Measurements from ENCODE around the gene NUP205. TPM values are rescaled to one million over a fixed set of nuclear protein-coding genes. Genes with fewer than 3 reads are reported as not detected.
A peak's percentile ranks its signal among the peaks of the same experiment; 100 is the strongest.

NUP205 gene
- total RNA-seq, 1 experiment from 2014 or later: 148 TPM

DNA sequence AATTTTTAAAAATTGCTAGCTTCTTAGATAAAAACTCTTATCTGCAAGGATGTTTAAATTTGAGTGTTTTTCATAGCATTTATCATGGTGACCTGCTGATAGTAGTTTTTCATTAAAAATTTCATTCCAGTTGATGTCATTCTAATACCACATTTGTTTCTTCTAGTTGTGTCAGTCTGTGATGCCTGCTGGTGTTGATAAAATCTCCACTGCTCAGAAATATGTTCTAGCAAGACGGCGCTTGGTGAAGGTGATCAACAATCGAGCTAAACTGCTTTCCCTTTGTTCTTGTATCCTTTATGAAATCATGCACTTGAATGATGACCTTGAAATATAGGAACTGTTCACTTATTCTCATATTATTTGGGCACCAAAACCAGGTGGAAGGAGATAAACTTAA, 87.0 kb downstream of the NUP205 start:
- no peak for DNase-seq (ENCODE audit: low spot score)
- H3K27me3 ChIP-seq (replicated peaks; ENCODE audit: insufficient read depth, low read depth, low read length, poor library complexity): no peaks in the 10 kb centered on the region
- H3K4me3 ChIP-seq (ENCODE audit: low read depth, low read length, poor library complexity, severe bottlenecking): no peak overlapping the region
- peaks cover 82% of the 10 kb centered on the region for H3K36me3 ChIP-seq (ENCODE audit: insufficient read depth, low read length, poor library complexity, severe bottlenecking)
- no peak overlapping the region for H3K27ac ChIP-seq (ENCODE audit: low read depth, low read length, poor library complexity, severe bottlenecking)
- H3K4me1 ChIP-seq (ENCODE audit: insufficient read depth, low read length, poor library complexity, severe bottlenecking): no peaks in the 10 kb centered on the region
- intact Hi-C loops (cut with micrococcal nuclease; ENCODE audit: unreplicated experiment): loop anchor here (1.0 kb wide), 1 partner anchor 363 kb away; no protein-coding TSS in a partner anchor
- no TSS peak for BruUV-seq (replicated peaks)
- ChIA-PET CTCF (interaction anchor here (0.6 to 1.6 kb wide), 6 partner anchors 15 to 370 kb away, joined by 3 to 11 read pairs (median 5); partner anchors contain the start of gene STMP1), POLR2A (ENCODE audit: low non-redundant PET) (no interaction called here)
- TF ChIP-seq, protein P1, sequence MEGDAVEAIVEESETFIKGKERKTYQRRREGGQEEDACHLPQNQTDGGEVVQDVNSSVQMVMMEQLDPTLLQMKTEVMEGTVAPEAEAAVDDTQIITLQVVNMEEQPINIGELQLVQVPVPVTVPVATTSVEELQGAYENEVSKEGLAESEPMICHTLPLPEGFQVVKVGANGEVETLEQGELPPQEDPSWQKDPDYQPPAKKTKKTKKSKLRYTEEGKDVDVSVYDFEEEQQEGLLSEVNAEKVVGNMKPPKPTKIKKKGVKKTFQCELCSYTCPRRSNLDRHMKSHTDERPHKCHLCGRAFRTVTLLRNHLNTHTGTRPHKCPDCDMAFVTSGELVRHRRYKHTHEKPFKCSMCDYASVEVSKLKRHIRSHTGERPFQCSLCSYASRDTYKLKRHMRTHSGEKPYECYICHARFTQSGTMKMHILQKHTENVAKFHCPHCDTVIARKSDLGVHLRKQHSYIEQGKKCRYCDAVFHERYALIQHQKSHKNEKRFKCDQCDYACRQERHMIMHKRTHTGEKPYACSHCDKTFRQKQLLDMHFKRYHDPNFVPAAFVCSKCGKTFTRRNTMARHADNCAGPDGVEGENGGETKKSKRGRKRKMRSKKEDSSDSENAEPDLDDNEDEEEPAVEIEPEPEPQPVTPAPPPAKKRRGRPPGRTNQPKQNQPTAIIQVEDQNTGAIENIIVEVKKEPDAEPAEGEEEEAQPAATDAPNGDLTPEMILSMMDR (conservative IDR thresholded peaks at IDR 0.05; ENCODE audit: low read depth, low read length): no peak
- no peak for TF ChIP-seq EZH2 (IDR thresholded peaks at IDR 0.05; ENCODE audit: borderline replicate concordance, low read depth, low read length, poor library complexity, severe bottlenecking)
- H3K9me3 ChIP-seq (ENCODE audit: low read depth, low read length, poor library complexity, severe bottlenecking): no peaks in the 10 kb centered on the region

DNA sequence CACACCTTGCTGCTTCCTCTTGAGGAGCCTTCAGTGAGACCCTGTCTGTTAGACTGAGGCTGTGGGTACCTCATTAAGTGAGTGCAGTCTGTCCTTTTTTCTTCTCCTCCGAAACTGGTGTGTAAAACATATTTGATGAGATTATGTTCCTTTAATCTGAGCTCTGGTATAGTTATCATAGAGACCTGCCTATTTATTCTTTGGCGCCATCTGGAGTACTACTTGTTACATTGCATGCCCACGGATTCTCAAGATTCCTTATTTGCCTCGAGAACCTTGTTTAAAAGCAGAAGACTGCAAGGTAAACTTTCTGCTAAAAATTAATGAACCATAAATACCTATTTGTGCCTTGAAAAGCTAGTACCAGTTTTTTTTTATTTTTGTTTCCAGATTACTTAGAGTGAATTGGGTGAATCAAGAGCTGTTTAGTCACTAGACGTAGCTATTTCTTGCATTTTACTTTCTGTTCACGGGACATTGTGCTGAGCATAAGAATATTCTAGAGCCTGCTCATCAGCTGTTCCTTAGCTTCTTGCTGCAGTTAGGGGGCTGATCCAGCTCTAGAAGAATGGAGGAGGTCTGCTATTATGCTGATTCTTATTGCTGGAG, 87.7 kb downstream of the NUP205 start:
- BruUV-seq (replicated peaks): no TSS peak
- H3K9me3 ChIP-seq (ENCODE audit: low read depth, low read length, poor library complexity, severe bottlenecking): no peaks in the 10 kb centered on the region
- POLR2A ChIA-PET (ENCODE audit: low non-redundant PET): no interaction called here
- DNase-seq (ENCODE audit: low spot score): peak; percentile 65
- no peak for TF ChIP-seq EZH2 (IDR thresholded peaks at IDR 0.05; ENCODE audit: borderline replicate concordance, low read depth, low read length, poor library complexity, severe bottlenecking)
- TF ChIP-seq, protein P1 (conservative IDR thresholded peaks at IDR 0.05; ENCODE audit: low read depth, low read length): peak; percentile 68
- peaks cover 76% of the 10 kb centered on the region for H3K36me3 ChIP-seq (ENCODE audit: insufficient read depth, low read length, poor library complexity, severe bottlenecking)
- H3K4me3 ChIP-seq (ENCODE audit: low read depth, low read length, poor library complexity, severe bottlenecking): no peak overlapping the region
- no peaks in the 10 kb centered on the region for H3K4me1 ChIP-seq (ENCODE audit: insufficient read depth, low read length, poor library complexity, severe bottlenecking)
- intact Hi-C loops (cut with micrococcal nuclease; ENCODE audit: unreplicated experiment): loop anchor here (1.0 kb wide), 1 partner anchor 364 kb away; no protein-coding TSS in a partner anchor
- CTCF ChIA-PET: interaction anchor here (0.6 to 1.6 kb wide), 6 partner anchors 16 to 371 kb away, joined by 3 to 11 read pairs (median 5); partner anchors contain the start of gene STMP1
- H3K27me3 ChIP-seq (replicated peaks; ENCODE audit: insufficient read depth, low read depth, low read length, poor library complexity): no peaks in the 10 kb centered on the region
- no peak overlapping the region for H3K27ac ChIP-seq (ENCODE audit: low read depth, low read length, poor library complexity, severe bottlenecking)

DNA sequence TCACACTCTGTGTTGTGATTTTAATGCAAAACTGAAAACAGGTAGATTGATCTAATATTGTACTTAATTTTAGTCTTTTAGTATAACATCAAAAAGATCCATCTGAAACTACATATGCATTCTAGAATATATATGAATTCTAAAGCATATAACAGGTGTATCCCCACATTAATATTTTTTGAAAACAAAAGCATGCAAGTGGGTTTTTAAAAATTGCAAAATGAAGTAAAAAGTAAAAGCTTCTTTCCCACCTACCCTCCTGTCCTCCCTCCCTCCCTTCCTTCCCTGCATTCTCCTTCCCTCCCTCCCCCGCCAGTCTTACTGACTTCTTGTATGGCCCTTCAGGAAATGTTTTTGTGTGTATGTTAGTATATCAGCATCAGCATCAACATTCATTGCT, 90.0 kb downstream of the NUP205 start:
- DNase-seq (ENCODE audit: low spot score): no peak
- ChIA-PET CTCF (no interaction called here), POLR2A (ENCODE audit: low non-redundant PET) (no interaction called here)
- intact Hi-C loops (cut with micrococcal nuclease; ENCODE audit: unreplicated experiment): no loop called here
- H3K36me3 ChIP-seq (ENCODE audit: insufficient read depth, low read length, poor library complexity, severe bottlenecking): peaks cover 61% of the 10 kb centered on the region
- BruUV-seq (replicated peaks): no TSS peak
- TF ChIP-seq EZH2 (IDR thresholded peaks at IDR 0.05; ENCODE audit: borderline replicate concordance, low read depth, low read length, poor library complexity, severe bottlenecking): no peak
- TF ChIP-seq, protein P1 (conservative IDR thresholded peaks at IDR 0.05; ENCODE audit: low read depth, low read length): no peak
- no peak overlapping the region for H3K4me3 ChIP-seq (ENCODE audit: low read depth, low read length, poor library complexity, severe bottlenecking)
- no peaks in the 10 kb centered on the region for H3K9me3 ChIP-seq (ENCODE audit: low read depth, low read length, poor library complexity, severe bottlenecking)
- H3K27ac ChIP-seq (ENCODE audit: low read depth, low read length, poor library complexity, severe bottlenecking): peak overlapping the region; percentile 25
- H3K4me1 ChIP-seq (ENCODE audit: insufficient read depth, low read length, poor library complexity, severe bottlenecking): no peaks in the 10 kb centered on the region
- no peaks in the 10 kb centered on the region for H3K27me3 ChIP-seq (replicated peaks; ENCODE audit: insufficient read depth, low read depth, low read length, poor library complexity)
